Tibial nerve (tissue), 4 donors: ENCODE measurements around the gene STX7.

ENCODE experiments used
- CTCF ChIP-seq, 5 experiments: fragments of 200-600 bp in 3 of 5; fragments of 450-650 bp in 2 of 5; sonication (generic) in 3 of 5; IDR thresholded peaks; one replicate each; pipeline ENCODE4 v1.5.1; 2016 to 2019; ENCODE audit warnings: antibody characterized with exemption in 5 of 5, mild to moderate bottlenecking in 3 of 5, moderate library complexity in 2 of 5
- EP300 ChIP-seq, 2 donors: sonication (generic); formaldehyde crosslinking; IDR thresholded peaks; one replicate each; pipeline ENCODE4 v1.6.1; 2017; ENCODE audit warnings: antibody characterized with exemption in 2 of 2, mild to moderate bottlenecking in 1 of 2

- no peak for TF ChIP-seq EP300 (IDR thresholded peaks at IDR 0.05)
- no peak for TF ChIP-seq CTCF (IDR thresholded peaks at IDR 0.05)
Observed at GRCh38 chr6:132520953-132521352, 8.0 kb upstream of the STX7 start.
